Nucleus accumbens (tissue), 56 donors: ENCODE measurements around the gene UBE2C.
"Not testable (repeated sequence)": the region's sequence is repeated elsewhere in the genome, so short reads cannot be mapped to it uniquely, and the experiment has no call there.

ENCODE experiments used
- DNase-seq, 56 donors: peaks; one replicate each; lab custom pipeline; 2025; lab: John Stamatoyannopoulos, UW

UBE2C gene

DNA sequence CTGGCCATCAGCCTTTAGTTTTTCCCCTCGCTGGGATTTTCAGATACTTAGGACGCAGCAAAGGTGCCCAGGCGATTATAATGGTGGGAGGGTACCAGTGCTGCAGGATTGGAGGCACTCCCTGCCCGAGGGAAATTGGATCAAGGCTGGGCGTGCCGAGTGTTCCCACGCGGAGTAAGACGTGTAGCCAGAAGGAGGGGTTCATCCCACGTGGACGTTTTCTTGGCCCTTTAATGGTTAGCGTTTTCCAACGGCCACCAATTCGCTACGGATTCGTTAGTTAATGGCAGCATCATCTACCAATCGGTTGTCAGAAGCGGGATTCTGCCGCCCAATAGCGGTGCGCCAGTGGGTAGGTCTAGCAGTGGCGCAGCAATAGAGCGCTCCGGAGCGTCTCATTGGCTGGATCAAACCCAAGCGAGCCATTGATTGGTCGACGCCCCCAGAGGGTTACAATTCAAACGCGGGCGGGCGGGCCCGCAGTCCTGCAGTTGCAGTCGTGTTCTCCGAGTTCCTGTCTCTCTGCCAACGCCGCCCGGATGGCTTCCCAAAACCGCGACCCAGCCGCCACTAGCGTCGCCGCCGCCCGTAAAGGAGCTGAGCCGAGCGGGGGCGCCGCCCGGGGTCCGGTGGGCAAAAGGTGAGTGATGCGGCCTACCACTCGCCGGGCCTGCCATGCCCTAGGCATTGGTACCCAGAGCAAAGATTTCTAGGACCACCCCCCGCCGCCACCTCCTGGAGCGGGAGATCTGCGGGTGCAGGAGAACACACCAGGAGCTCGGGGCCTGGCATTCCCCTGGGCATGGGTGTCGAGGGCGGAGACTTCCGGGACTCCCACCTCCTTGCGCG, at the start of gene UBE2C:
UBE2C (plus strand) TSS at position 488 of the 849 bp plus-strand sequence; CDS start at position 540, 52 bp downstream.
- peak; percentile 79 to 99 (median 96) for DNase-seq

DNA sequence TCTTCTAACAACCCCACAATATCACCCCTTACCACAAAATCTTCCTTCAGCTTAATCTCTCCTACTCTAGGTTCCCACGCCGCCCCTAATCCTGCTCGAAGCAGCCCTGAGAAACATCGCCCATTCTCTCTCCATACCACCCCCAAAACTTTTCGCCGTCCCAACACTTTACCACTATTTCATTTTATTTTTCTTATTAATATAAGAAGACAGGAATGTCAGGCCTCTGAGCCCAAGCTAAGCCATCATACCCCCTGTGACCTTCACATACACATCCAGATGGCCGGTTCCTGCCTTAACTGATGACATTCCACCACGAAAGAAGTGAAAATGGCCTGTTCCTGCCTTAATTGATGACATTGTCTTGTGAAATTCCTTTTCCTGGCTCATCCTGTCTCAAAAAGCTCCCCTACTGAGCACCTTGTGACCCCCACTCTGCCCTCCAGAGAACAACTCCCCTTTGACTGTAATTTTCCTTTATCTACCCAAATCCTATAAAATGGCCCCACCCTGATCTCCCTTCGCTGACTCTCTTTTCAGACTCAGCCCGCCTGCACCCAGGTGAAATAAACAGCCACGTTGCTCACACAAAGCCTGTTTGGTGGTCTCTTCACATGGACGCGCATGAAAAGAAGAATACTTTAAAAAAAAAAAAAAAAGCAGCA, 47.7 kb upstream of the UBE2C start:
- DNase-seq = not testable (repeated sequence)

DNA sequence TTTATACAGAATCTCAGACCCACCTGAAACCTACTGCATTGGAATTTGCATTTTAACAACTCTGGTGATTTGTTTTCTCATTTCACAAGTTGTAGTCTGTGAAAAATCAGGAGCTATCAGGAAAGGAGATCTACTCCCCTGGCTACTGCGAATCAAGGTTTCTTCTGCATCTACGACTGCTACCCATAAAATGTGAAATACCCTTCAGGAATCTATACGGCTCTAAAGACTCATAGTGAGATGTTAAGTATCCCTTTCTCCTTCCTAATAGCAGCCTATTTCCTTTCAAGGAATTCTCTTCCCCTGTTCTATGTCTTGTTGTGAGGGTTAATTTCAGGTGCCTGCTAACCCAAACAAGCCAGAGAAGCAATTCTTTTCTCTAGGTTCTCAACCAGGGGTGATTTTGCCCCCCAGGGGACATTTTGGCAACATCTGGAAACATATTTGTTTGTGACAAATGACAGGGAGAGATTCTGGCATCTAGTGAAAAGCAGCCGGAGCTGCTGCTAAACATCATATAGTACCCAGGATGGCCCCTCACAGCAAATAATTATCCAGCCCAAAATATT, 47.1 kb upstream of the UBE2C start:
- no peak for DNase-seq

DNA sequence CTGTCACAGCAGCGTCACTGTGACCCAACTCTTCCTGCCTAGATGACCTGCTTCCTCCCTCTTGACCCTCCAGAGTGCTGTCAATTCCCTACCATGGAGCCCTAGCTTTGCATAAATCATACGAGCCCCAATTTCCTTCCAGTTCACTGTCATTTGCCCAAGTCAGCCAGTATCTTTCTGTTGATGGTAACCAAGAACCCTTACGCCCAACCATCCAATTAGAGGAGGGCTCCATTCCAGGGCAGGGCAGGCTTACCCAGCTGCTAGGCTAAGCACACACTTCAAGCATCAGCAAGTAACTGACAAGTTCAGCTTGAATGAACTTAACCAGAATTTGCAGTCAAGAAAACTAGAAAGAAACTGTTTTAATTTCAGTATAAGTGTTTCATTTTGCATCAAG, 46.5 kb upstream of the UBE2C start:
- DNase-seq = no peak

DNA sequence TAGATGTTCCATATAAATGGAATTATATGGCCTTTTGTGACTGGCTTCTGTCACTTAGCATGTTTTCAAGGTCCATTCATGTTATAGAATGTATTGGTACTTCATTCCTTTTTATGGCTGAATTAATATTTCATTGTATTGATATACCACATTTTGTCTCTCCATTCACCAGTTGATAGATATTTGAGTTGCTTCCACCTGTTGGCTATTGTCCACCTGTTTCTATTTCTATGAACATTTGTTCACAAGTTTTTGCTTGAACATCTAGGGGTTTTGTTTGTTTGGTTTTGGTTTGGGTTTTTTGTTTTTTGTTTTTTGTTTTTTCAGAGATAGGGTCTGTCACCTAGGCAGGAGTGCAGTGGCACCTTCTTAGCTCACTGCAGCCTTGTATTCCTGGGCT, 44.0 kb upstream of the UBE2C start:
- DNase-seq = no peak

DNA sequence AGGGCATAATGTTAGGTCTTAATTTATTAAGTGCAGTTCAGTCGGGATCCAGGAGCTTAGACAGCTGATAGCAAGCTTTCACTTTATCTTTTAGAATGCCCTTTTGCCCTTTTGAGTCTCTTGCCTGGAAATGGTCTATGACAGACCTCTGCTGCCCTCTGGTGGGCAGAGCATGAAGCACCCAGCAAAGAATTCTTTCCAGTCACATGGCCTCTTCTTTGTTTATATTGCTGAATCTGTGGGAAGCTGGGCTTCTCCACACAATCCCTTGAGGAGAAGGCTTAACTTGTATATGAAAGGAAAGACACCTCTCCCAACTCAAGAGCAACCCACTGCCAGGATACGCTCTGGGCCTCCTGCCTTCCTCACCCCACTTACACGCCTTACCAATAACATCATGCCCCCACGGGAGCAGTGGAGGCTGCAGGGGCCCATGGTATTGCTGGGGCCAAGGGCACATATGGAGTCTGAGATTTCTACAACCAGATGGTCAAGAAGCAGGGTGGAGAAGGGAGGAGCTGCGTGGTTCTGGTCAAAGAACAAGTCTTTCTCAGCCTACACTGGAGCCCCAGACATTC, 41.2 kb upstream of the UBE2C start:
- peak in 52 of 56 donors; percentile 1 to 90 (median 64) for DNase-seq

DNA sequence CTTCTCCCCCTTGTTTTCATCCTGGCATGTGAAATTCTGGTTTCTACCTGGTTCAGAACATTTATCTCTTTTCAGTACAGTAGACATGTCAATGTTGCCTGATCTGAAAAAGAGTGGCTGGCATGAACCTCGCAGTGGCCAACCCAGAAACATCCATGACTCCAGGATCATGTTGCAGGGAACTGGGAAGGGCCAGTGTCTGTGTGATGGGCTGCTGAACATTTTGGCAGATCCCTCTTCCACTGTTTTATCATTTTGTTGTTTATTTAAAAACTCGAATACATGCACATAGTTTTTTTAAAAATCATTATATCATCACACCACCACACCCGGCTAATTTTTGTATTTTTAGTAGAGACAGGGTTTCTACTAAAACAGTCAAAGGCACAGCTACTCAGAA, 39.8 kb upstream of the UBE2C start:
- DNase-seq = no peak

DNA sequence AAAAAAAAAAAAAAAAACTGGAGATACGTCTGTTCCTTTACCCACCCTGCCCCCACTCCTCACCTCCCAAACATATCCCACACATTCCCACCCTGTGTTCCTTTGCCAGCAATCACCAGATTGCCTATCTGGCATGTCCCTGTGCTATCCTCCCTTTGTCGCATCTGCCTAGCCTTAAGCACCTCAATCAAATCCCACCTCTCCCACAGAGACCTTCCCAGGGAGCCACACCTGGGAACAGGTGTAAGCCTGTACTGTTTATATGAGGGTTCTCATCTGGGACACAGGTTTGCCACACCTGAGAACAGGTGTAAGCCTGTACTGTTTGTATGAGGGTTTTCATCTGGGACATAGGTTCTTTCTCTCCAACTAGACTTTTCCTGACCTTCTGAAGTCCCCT, 37.5 kb upstream of the UBE2C start:
- DNase-seq = no peak

DNA sequence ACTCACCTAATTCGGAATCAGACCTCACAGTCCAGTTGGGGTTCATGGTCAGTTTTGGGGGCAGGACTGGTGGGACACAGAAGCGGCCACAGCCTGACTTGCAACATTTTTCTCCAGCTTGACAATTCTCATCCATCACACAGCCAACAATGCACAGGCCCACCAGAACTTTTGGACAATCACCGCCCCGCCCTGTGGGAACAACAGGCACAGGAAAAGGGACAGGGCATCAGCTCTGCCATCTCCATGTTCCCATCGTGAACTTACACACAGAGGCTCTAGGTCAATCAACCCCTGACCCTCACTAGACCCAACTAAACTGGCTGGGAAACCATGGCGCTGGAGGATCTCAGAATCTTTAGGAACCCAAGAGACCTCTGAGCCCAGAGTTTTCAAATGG, 37.0 kb upstream of the UBE2C start:
- DNase-seq = no peak

DNA sequence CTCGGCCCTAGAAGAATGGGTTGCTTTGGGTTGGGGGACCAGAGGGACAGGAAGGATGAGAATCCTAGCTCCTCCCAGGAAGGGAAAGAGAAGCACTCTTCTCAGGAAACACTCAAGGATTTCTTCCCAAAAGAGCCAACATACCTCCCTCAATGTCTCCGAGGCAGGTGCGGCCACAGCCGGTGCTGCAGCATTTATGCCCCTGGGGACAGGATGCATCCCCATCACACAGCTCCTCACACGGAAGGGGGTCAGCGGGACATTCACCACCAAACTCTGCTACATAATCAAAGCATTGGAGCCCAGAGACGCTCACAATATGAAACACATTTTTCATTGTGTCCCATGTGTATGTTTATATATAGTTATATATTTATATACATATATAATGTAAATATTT, 35.5 kb upstream of the UBE2C start:
- DNase-seq = no peak

DNA sequence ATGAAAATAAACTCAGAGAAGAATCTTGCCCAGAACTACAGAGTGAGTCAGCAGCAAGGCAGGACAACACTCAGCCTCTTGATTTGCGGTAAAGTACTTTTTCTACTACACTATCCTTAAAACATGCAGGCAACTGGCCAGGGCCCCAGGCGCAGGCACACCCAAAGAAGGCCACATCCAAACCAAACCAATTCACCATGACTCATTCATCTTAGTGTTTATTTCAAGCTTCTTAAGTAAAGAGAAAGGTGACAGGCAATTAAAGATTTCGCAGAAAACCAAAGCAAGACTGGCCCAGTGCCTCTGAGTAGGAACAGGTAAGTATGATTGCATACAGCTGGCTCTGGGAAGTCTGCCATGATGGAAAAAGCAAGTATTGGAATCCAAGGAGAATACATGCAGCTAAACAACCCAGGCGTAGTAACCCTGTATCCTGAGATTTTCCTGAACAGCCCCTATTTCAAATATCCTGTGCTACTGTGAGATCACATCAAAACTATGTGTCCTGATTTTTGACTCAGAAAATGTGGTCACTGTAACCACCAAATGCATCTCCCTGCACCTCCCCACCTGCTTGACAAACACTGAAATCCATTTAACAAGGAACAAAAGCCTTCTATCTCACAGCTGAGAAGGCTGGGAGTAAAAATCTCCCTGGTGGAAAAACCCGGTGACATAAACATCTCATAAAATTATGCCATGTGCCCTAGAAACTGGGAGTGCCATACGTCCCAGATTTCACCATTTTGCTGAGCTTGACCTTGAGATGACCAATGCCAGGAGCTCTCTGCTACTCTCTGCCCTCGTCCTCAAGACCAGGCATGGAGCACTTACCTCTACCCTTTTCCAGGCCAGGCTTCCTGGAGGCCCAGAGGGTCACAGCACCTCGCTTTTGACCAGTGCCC, 33.2 kb upstream of the UBE2C start:
- peak in 9 of 56 donors; percentile 0 to 41 (median 10) for DNase-seq

DNA sequence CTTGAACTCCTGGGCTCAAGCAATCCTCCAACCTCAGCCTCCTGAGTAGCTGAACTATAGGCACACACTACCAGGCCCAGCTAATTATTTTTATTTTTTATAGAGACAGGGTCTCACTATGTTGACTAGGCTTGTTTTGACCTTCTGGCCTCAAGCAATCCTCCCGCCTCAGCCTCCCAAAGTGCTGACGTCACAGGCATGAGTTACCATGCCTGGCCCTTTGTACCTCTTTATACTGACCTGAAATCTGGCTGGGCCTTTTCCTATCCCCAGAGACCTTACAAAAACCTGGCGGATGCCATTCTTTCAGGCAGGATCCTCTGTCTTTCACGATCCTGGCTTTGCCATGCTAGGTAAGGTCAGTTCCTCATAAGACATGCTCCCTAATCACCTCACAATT, 32.3 kb upstream of the UBE2C start:
- DNase-seq = no peak

DNA sequence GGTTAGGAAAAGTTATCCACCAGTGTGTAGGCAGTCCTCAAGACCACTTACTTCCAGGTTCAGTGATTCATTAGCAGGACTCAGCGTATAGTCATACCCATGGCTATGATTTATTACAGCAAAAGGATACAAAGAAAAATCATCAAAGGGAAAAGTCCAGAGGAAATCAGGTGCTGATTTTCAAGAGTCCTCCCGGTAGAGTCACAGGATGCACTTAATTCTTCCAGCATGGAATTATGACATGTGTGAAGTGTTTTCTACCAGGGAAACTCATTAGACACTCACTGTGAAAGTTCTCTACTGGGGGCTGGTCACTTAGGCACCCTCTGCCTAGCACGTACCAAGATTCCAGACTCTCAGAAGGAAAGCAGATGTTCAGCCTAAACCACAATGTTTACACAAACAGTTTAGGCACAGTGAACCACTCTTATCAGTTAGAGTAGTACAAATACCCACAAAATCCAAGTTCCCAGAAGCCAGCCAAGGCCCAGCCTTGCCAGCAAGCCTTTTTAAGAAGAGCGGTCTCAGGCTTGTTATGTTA, 31.0 kb upstream of the UBE2C start:
- DNase-seq = no peak

DNA sequence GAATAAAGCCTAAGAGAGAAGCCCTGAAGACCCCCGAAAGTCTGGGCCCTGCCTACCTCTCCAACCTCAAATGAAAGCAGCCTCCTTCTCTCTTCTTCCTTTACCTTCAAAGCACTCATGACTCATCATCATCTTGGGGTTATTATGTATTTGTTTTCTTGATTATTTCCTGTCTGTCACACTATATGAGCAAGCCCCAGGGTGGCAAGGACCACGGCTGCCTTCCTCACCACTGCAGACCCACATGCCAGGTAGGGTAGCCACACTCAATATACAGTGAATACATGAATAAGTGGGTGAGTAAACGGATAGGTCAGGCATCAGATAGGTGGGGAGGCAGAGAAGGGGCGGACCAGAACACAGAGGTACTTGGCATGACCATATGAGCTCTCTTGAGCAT, 29.6 kb upstream of the UBE2C start:
- no peak for DNase-seq

DNA sequence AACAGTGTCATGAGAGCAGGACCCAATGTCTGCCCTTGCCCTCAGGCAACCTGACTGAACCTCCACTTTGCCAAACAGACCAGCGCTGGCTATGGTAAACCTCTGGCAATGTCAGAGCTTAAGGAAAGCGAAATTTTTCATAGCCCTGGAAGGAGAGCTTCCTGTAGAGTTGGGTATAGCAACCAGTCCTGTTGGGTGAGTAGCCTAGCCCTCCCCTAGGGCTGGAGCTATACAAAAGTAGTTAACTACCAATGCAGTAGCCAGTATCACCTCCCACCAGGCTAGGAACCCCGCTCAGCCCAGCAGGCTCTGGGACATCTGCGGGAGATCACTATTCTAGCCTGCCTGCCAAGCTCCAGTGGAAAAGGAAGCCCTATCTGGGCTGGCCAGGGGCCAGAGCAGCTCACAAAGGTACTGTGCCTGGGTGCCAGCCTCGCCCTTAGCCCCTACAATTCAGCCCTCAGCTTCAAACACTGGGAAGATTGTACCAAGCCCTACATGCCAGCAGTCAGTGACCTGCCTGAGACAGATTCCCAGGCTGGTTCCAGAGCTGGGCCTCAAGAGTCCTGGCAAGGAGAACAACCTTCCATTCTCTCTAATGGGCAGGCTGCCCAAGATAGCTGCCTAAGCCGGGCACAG, 28.7 kb upstream of the UBE2C start:
- DNase-seq = peak in 43 of 56 donors; percentile 1 to 59 (median 16)

DNA sequence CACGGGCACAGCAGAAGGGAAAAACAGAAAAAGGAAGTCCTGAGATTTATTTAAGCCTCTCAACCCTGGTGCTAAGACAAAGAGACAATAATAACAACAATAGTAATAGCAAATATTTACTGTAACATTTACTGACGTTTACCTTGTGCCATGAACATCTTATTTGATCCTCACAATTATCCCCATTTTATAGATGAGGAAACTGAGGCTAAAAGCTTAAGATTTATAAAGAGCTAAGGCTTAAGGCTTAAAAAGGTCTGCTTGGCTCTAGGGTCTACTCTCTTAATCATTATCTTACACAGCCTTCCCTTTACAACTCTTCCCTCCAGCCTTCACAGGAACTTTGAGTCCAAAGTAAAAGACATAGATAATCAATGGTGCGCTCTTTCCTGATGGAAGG, 24.1 kb upstream of the UBE2C start:
- no peak for DNase-seq

DNA sequence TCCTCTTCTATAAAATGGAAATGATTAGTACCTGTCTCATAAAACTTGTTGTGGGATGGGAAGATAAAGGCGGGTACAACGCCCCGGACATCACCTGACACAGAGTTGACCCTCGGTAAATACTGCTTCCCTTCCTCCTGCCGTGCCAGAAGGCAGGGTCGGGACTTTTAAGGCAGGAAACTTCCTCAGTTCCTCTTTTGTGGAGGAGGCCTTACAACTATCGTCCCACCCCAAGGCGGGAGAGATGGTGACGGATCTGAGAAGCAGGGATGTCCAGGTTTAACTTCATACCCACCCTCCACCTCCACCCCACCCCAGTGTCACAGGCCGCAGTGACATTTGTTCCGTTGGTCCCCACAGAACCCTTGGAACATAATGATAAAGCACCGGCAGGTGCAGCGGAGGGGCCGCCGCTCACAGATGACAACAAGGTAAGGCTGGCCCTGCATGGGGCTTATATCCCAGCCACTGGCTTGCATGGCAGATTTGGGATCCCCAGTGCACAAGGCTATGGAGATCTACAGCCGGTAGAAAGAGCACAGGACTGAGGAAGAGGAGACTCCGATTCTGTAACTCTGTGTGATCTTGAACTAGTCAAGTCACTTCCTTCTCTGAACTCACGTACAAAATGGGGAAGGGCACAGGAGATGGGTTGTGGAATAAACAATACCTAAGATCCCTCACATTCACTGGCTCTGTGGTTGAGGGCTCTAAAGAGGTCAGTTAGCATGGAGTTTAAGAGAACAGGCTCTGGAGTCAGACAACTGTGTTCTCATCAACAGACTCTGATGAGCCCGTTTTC, 19.9 kb upstream of the UBE2C start:
- DNase-seq = peak in 5 of 56 donors; percentile 1 to 25 (median 19)

DNA sequence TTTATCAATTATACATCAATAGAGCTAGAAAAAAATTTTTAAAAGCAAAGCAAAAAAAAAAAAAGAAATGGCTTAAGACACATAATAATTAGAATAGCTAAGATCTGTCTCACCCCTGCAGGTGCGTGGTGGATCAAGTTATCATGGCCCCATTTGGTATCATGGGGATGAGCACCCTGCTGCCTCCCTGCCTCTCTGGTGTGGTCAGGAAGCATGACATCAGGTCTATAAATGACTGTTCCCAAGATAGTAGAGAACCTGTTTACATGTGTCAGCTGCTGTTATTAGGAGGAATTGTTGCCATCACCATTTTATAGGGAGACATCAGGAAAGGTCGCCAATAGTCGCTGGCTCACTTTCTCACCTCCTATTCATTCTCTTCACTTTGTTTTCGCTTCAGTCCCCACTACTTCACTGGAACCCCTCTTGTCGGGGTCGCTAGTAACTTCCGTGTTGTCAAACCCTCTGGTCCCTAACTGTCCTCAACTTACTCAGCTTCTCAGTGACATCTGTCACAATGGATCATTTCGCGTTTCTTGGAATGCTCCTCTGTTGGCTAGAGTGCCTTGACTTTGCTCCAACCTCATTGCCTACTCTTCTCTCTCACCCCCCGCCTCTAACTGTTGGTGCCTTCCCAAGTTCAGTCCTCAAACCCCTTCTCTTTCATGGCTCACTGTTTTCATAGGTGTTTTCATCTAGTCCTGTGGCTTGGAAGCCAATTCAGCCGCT, 15.9 kb upstream of the UBE2C start:
- no peak for DNase-seq
